OCI-M1 (cell line): ENCODE measurements around the gene RPS6KA2.
"Not testable (repeated sequence)": the region's sequence is repeated elsewhere in the genome, so short reads cannot be mapped to it uniquely, and the experiment has no call there.

Source experiments
- DNase-seq: peaks from one replicate; lab custom pipeline; 2025; lab: John Stamatoyannopoulos, UW

Gene RPS6KA2

DNA sequence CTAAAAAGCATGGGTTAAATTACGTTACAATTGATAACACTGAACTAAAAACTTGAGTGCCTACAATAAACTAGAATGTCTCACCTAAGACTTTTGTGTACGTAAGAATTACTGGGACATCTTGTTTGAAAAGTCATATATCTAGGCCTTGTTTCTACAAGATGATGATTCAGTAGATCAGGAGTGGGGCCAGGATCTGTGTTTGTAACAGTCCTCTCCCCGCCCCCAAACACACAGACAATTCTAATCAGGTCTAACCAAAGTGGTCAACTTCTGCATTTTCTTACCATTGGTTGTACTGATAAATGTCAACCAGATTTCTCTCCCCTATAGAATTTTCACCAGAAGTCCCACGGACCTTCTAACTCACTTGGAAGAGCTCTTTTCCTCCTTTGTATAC lies 97.5 kb downstream of the RPS6KA2 start:
- peak; percentile 74 for DNase-seq

DNA sequence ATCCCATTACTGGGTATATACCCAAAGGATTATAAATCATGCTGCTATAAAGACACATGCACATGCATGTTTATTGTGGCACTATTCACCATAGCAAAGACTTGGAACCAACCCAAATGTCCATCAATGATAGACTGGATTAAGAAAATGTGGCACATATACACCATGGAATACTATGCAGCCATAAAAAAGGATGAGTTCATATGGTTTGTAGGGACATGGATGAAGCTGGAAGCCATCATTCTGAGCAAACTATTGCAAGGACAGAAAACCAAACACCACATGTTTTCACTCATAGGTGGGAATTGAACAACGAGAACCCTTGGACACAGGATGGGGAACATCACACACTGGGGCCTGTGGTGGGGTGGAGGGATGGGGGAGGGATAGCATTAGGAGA lies 98.0 kb downstream of the RPS6KA2 start:
- not testable (repeated sequence) for DNase-seq

DNA sequence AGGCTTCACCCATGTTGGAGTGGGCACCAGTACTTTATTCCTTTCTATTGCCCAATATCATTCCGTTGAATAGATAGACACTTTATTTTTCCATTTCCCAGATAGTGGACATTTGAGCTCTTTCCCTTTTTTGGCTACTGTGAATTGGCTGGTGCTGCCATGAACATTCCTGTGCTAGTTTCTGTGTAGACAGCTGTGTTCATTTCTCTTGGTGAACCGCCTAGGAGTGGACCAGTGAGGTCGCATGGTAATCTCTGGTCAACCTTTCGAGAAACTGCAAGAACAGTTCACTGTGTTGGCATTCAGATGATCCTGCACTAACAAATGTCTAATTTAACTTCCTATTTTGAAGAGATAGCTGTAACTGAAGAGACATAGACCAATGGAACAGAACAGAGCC lies 99.2 kb downstream of the RPS6KA2 start:
- DNase-seq = no peak

DNA sequence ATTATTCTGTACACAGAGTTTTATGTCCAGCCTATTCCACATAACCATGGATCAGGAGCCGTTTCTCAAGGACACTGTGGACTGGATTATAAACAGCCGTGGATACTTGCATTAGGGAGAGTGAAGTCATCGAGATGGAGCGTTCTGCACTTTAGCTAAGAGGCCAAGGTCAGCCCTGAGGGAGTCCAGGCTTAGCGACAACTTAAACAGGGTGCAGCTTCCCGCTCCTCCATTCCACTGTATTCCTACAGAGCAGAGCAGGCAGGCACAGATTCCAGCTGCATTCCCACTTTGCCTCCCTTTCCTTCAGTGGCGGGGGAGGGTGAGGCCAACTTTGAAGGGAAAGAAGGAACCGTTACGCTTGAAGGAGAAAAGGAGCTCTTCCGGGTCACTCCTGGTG lies 100.1 kb downstream of the RPS6KA2 start:
- DNase-seq = no peak

DNA sequence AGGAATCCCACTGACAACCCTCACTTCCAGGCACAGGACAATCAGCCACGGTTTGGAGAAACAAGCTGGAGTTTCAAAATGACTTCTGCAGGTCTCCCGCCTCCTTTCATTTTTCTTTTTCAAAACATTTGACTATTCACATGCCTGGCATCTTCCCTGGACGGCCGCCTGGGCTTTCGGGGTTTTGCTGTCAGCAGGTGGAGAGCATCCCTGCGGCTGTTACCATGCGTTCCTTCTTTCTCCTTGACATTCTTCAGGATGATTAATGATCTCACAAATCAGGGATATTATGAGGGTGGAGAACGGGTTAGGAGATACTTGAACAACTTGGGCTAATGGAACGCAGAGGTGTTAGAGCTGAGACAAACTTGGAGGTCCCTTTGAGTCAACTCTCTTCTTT lies 101.5 kb downstream of the RPS6KA2 start:
- DNase-seq = no peak

DNA sequence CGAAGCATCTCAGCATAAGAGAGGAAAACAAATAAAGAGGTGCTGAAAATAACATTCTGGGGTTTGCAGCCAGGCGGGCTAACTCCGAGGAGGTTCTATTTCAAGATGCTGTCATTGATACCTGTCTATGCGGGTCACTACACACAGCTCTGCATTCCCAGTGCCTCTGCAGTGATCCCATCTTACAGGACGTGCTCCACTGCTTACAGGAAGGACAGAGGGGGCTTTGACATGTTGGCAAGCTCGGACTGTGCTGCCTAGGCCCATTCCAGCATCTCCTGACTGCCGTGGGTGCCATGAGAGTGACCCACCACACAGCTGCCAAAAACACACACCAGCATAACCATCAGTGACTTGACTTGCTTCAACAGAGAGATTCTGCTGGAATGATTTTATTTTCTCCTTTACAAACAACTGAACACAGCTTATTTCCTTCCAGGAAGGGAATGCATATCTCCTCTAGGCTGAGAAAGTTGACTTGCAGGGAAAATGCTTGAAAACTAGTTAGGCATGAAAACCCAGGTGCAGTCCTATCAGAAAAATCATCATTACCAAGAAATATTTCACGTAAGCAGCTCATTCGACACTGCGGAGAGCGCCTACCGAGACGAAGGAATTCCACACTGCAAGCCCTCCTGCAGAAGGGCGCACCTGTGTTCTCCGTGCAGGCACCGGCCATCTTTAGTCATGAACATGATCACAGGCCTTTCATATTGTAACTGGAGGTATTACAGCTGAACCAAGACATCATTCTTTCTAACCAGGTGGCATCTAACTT lies 103.1 kb downstream of the RPS6KA2 start:
- no peak for DNase-seq

DNA sequence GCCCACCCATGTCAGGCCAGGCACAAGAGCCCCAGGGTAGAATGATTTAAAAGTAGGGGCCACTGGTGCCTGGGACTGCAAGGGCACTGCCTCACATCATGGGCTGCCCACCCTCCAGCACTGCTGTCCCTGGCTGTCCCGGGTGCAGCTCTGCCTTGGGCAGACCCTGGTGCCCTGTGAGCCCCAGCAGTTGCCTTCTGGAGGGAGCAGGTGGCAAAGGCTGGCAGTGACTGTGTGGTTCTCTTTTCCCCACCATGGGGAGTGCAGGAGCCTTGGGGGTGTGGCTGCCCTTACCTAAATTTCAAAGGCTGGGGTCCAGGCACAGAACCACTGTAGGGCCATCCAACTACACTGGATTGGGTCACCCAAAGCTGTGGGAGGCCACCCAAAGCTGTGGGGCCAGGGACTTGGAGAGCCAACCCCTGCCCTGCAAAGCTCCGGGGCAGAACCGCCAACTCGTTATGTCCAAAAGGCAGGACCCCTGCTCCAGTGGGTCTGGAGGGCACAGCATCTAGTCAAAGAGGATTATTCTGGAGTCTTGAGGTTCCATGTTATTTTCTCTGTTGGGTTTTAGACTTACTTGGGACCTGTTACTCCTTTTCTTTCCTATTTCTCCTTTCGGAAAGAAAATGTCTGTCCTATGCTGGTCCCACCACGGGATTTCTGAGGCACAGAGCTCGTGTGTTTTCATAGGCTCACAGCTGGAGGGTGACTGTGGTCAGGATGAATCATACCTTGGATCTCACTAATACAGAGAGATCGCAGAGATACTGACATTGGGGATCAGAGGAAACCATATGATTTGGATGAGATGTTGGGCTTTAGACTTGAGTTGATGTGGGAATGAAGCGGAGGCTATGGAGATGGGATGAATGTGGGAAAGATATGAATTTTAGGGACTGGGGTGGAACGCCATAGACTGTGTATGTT lies 105.9 kb downstream of the RPS6KA2 start:
- DNase-seq = no peak

DNA sequence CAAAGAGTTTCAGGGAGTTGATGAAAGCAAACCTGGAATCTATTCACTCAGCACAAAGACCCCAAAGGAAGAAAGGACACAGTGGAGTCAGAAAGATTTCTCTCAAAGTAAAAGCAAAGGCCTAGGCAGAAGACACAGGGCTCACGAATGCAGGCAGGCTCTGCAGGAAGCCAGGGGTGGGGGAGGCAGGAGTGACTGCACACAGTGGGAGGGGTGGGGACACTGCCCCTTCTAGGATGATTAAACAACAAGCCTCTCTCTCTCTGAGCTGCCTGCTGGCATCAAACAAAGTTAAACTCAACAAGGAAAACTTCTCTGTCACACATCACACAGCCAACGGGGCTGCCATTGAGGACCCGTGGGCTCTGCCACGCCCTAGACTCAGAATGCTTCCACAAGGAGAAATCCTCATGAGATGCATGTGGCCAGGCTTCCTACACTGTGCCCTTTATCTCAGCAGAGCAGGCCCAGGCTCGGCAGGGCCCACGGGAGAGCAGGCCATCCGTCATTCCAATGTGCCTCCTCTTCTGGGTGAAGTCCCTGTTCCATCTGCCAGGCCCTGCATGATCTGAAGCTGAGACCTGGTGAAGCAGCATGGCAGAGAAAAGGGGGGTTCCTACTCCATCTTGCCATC lies 110.7 kb downstream of the RPS6KA2 start:
- DNase-seq = no peak

DNA sequence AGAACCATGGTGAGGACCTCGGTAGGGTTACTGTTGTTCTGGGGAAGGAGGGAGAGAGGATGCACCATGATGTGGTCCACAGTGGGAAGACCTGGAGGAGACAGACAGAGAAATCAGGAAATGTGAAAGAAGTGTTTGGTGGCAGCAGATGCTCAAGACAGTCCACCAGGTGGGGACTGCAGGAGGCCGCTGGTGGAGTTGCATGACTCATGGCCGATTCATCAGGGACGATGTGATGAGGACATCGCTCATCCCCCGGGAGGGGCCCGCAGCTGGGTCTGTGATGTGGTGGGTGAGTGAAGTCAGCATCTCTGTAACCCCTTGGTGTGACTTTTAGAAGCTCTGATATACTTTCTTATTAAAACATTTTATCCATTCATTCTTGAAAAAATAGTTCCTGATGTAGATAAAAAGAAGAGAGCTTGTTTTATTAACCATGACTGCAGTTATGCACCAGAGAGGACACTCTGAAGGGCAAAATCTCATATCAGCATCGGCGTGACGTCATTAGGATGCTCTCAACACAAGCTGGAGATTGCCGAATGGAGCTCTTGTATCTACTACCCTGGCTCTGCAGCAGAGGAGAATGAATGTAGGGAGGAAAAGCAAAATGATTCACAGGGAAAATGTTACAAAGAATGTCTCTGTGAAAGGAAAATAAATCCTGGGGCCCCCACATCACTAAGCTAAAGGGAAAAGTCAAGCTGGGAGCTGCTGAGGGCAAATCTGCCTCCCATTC lies 111.8 kb downstream of the RPS6KA2 start:
- no peak for DNase-seq

DNA sequence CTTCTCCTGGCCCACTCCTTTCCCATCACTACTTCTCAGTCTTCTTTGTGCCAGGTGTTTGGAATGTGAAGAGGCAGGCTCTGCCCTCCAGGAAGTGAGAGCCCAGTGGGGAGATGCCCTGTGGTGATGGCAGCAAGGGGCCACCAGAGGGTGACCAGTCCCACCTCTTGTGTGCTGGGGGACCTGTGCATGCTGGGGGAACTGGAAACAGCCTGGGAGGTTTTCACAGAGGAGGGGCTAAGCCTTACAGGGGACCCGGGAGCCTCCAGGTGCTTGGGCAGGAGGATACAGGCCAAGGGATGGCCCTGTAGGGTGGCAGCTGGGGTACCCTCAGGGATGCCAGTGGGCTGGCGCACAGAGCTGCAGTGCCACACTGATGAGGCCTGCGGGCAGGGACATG lies 112.9 kb downstream of the RPS6KA2 start:
- DNase-seq = no peak

DNA sequence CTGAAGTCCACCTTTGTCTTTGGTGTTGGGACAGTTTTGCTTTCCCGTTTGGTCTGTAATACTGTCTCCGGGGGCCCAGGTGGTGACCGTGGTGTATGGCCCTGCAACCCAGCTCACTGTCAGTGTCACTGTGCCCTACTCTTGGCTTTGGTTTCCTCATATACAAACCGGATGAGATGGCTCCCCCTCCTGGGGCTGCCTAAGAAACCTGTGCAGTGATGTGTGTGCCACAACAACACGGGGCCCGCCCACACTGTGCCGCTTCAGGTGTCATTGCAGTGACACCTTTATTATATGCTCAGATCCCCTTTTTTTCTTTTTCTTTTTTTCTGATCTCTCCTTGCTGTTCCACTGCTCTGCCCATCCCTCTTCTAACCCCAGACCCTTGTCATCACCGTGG lies 114.5 kb downstream of the RPS6KA2 start:
- DNase-seq = no peak

DNA sequence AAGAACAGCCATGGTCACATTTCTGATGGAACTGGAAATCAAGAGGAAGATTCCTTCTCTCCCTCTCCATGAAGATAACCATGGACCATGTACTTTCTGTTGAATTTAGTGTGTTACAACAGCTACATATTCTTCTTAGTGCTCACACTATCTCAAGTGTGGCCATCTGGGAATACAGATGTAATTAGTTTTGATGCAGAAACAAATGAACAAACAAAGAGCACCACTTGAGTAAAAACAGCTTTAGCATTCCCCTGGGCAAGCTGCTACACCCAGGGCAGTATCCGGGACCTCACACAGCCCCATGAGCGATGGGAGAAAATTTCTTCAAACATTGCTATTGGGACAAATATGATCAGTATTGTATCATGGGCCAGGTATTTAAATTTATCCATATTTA lies 115.7 kb downstream of the RPS6KA2 start:
- DNase-seq = no peak

DNA sequence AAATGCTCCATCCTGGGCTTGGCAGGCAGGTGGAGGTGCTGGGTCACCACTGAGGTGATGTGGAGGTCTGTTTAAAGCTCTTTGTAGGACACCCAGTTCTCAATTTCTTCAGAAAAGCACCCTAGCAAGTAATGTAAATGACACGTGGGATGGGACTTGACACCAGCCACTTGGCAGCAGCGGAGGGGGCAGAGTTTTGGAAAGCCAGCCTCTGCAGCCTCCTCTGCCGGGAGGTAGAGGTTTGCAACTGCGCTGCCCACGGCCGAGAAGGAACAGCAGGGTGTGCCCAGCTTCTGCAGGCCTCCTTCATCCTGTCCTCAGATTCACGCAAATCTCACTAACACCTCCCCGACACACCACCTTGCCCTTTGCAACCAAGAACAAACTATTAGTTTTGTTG lies 117.9 kb downstream of the RPS6KA2 start:
- no peak for DNase-seq

DNA sequence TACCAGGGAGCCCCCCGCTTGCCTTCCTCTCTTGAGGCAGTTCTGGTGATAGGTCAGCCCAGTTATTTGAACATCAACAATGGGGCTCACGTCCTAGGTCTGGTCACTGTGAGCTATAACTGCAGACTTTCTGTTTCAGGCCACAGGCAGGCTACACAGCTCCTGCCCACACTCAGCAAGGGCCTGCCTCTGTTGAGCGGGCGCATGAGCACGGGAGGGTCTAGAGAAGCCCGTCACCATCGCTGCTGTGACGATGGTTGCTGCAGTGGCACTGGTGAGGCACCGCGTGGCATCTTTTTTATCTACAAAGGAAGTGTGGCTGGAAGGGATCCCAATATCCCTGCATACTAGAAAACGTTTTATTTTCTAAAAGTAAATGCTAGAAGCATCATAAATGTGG lies 118.3 kb downstream of the RPS6KA2 start:
- no peak for DNase-seq

DNA sequence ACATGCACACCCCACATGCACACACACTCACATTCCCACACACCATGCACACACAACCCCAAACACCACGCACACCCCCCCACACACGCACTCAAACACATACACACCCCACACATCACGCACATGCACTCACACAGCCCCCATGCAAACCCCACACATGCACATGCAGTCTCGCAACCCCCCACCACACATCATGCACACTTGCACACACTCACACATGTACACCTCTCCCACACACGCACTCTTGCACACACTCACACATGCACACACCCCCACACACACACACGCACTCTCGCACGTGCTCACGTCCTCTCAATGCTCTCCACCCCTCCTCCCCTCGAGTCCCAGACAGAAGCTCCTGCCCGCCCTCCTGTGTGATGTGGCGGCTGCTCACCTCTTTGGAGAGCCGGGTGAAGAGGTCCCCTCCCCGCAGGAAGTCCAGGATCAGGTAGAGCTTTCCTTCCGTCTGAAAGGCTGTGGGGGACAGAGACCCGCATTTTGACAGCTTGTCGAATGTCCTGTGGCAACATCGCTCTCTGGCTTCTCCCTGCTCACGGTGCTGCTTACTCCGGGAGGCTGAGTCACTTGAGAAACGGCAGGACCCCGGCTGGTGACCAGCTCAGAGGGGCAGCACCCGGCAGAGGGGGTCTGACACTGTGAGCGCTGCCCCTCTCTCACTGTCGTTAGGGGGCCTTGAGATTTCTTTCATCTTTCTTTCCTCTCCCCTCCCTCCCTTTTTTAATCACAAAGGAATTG lies 119.1 kb downstream of the RPS6KA2 start:
- DNase-seq = no peak

DNA sequence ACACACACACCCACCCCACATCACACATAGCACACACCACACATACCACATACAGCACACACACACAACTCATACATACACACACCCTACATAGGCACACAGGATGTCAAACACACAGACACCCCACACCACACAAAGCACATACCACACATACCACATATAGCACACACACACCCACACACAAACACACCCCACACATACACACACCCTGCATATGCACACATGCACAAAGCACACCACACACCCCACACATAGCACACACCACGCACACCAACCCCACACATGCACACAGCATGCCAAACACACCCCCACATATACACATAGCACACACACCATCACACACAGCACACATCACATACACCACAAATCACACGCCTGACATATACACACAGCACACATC lies 119.7 kb downstream of the RPS6KA2 start:
- DNase-seq = no peak

DNA sequence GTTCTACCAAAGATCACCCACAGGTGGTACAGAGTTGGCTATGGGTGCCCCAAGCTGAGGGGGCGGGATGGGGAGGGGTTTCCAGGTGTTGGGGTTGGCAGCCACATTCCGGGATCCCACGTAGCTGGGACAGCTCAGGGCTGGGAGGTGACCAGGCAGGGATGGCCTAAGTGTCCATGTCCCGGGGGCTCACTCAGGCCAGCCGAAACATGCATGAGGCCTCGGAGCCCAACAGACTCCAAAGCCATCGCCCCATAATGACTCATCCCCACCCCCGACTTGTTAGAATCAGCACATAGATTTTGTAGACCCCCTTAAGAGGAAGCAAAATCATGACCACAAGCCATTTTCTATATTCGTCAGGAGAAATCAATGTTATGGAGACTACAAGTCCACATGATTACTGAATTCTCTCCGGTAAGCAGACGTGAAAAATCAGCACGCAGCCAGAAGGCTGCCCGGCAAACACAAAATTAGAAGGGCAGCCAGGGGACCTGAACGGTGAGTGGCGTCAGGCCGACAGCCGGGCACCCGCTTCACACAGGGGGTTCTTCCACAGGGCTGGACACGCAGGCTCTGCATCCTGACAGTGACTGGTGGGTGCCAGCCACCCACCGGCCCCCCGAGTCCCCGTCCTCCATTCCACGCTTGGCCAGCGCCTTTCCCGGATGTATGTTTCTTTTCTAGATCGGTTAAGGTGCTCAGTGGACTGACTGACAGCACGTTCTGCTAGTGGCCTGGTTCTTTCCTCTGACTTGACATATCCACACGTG lies 121.7 kb downstream of the RPS6KA2 start:
- no peak for DNase-seq

DNA sequence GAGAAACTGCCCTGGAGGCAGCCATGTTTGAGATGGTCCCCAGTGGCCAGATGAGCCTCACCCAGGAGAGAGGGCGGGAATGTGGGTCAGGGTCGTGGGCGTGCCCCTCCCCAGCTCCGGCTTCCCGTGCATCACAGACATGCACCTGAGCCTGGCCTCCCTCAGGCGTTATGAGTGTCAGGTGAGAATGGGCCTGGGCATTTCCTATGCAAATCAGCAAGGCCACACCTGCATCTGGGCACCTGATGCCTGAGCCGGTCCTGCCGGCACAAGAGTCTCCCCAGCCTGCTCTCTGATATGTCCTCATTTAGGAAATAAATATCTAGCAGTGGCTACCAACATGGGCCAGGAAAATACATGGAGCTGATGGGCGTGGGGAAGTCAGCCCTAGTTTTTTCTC lies 123.0 kb downstream of the RPS6KA2 start:
- DNase-seq = no peak

DNA sequence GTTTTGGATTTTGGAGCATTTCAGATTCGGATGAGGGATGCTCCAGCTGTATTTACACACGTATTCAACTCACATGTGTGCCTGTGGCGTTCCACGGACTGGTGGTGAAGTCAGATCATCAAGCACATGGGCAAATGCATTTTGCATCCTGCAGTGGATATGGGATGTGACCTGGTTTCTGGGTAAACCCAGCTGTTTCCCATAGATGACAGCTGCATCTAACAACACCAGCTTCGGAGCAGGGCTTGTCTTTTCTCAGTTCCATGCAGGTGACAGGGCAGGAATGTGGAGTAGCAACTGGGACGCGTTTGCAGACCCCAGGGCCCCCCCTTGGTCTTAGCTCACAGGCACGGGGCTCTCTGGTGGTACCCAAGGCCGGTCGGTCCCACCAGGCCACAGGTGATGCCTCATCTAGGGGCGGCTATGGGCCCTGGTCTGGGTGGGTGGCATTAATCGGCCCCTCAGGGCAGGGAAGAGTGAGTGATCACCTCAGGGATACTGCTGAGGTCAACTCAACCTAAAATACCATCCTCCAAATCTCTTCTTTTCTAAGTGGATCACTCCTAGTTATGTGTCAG lies 123.8 kb downstream of the RPS6KA2 start:
- no peak for DNase-seq

DNA sequence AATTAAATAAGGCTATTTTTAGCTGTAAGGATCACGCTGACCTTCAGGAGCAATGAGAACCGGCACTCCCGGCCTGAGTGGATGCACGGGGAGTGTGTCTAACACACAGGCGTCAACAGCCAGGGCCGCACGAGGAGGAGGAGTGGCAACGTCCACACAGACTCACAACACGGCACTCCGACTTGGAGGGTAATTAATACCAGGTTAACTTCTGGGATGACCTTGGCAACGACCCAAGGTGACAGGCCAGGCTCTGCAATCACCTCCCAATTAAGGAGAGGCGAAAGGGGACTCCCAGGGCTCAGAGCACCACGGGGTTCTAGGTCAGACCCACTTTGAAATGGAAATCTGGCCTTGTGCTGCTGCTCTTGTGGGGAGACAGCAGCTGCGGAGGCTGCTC lies 124.6 kb downstream of the RPS6KA2 start:
- DNase-seq = no peak
